Brain microvascular endothelial cell (primary cell): ENCODE results near the gene B4GALT2.

Source experiments
- DNase-seq: peaks from one replicate; pipeline ENCODE4 v3.0.0-alpha.2; 2020
- H3K27ac ChIP-seq: fragments of 250-450 bp; sonication (Bioruptor Pico); 2 replicates; pipeline ENCODE4 v1.5.1; 2020; ENCODE audit warnings: mild to moderate bottlenecking, moderate library complexity
- H3K27me3 ChIP-seq: fragments of 250-450 bp; sonication (Bioruptor Pico); replicated peaks from 2 replicates; pipeline ENCODE4 v1.5.1; 2020; ENCODE audit warnings: mild to moderate bottlenecking
- H3K36me3 ChIP-seq: fragments of 250-450 bp; sonication (Bioruptor Pico); replicated peaks from 2 replicates; pipeline ENCODE4 v1.5.1; 2020; ENCODE audit warnings: mild to moderate bottlenecking
- H3K4me3 ChIP-seq: 2 replicates; pipeline ENCODE4 v1.5.1; 2011; ENCODE audit warnings: low read depth, mild to moderate bottlenecking, control low read depth, low read length, moderate library complexity
- CTCF ChIP-seq: IDR thresholded peaks from 2 replicates; pipeline ENCODE4 v1.5.1; 2011; ENCODE audit warnings: low read depth, mild to moderate bottlenecking, moderate library complexity, low read length, control low read depth, inconsistent platforms; ENCODE audit errors: missing control alignments
- in situ Hi-C: cut with HindIII; loops from 2 replicates; pipeline ENCODE4 v1.10.0; 2017; ENCODE audit warnings: low sequenced_read_pairs, low pct_ligation_motif_present

The B4GALT2 gene

GRCh38 chr1:44002165-44002564 lies 23.2 kb downstream of the B4GALT2 start:
- DNase-seq: no peak
- in situ Hi-C loops: no loop called here
- H3K36me3 ChIP-seq: no peaks in the 10 kb centered on the region

GRCh38 chr1:44002606-44003157 lies 23.7 kb downstream of the B4GALT2 start:
- in situ Hi-C loops: no loop called here
- Histone ChIP-seq H3K27ac (no peak overlapping the region), H3K4me3 (no peak overlapping the region), H3K27me3 (no peaks in the 10 kb centered on the region), H3K36me3 (no peaks in the 10 kb centered on the region)
- DNase-seq: no peak
- peak; percentile 57 for TF ChIP-seq CTCF

More at GRCh38 chr1:44002165-44002564, 23.2 kb downstream of the B4GALT2 start:
- TF ChIP-seq CTCF: no peak
- Histone ChIP-seq H3K4me3 (no peak overlapping the region), H3K27ac (no peak overlapping the region), H3K27me3 (no peaks in the 10 kb centered on the region)

- Histone ChIP-seq H3K4me3 (no peak overlapping the region), H3K27me3 (no peaks in the 10 kb centered on the region), H3K36me3 (no peaks in the 10 kb centered on the region), H3K27ac (no peak overlapping the region)
- in situ Hi-C loops: no loop called here
- DNase-seq: no peak
- TF ChIP-seq CTCF: no peak
Observed at GRCh38 chr1:44008259-44008658, 29.2 kb downstream of the B4GALT2 start.

GRCh38 chr1:44010935-44011471 lies 32.0 kb downstream of the B4GALT2 start:
- Histone ChIP-seq H3K36me3 (no peaks in the 10 kb centered on the region), H3K27me3 (no peaks in the 10 kb centered on the region), H3K4me3 (no peak overlapping the region), H3K27ac (no peak overlapping the region)
- TF ChIP-seq CTCF: no peak
- no peak for DNase-seq
- in situ Hi-C loops: no loop called here

GRCh38 chr1:44012404-44012803 lies 33.4 kb downstream of the B4GALT2 start:
- no peaks in the 10 kb centered on the region for H3K36me3 ChIP-seq
- no peaks in the 10 kb centered on the region for H3K27me3 ChIP-seq
- no peak overlapping the region for H3K4me3 ChIP-seq
- no peak for TF ChIP-seq CTCF
- no peak for DNase-seq
- in situ Hi-C loops: no loop called here
- H3K27ac ChIP-seq: no peak overlapping the region
